Measurements from ENCODE around the gene C17orf75.
"Not testable (repeated sequence)": the region's sequence is repeated elsewhere in the genome, so short reads cannot be mapped to it uniquely, and the experiment has no call there.

Gene C17orf75

DNA sequence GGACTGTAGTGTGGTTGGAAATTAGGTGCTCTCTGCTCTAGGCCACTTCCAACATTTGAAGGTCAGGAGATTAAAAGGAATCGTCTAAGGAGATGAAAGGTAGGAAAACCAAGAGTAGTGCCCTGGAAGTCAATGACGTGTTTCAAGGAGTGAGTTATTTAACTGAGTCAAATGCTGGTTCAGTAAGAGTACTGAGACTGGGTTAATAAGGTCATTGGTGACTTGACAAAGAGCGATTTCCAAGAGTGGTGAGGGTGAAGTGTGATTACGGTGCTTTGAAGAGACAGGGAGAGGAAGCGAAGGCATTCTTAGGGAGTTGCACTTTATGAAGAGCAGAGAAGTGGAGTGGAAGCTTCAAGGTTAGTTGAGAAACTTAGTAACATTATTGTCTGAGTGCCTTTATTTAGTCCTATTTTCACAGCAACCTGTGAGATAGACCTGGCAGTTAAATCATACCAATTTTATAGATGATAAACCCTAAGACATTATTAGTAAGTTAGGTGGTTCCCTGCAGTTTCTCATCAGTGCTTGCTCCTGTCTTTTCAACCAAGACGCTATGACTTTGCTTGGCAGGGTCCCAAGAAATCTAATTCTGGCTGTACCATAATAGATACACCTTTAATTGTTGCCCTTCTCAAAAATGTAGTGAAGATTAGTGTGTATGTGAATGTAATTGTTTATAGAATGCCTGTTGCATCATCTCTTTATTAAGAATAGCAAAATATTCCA, 13.8 kb upstream of the C17orf75 start:
- TF ChIP-seq, protein P1, sequence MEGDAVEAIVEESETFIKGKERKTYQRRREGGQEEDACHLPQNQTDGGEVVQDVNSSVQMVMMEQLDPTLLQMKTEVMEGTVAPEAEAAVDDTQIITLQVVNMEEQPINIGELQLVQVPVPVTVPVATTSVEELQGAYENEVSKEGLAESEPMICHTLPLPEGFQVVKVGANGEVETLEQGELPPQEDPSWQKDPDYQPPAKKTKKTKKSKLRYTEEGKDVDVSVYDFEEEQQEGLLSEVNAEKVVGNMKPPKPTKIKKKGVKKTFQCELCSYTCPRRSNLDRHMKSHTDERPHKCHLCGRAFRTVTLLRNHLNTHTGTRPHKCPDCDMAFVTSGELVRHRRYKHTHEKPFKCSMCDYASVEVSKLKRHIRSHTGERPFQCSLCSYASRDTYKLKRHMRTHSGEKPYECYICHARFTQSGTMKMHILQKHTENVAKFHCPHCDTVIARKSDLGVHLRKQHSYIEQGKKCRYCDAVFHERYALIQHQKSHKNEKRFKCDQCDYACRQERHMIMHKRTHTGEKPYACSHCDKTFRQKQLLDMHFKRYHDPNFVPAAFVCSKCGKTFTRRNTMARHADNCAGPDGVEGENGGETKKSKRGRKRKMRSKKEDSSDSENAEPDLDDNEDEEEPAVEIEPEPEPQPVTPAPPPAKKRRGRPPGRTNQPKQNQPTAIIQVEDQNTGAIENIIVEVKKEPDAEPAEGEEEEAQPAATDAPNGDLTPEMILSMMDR (conservative IDR thresholded peaks at IDR 0.05; ENCODE audit: low read depth, low read length), result no peak
- peak; percentile 21 for DNase-seq (ENCODE audit: low read depth)
- H3K4me3 ChIP-seq (ENCODE audit: low read depth, low read length), result no peak overlapping the region

DNA sequence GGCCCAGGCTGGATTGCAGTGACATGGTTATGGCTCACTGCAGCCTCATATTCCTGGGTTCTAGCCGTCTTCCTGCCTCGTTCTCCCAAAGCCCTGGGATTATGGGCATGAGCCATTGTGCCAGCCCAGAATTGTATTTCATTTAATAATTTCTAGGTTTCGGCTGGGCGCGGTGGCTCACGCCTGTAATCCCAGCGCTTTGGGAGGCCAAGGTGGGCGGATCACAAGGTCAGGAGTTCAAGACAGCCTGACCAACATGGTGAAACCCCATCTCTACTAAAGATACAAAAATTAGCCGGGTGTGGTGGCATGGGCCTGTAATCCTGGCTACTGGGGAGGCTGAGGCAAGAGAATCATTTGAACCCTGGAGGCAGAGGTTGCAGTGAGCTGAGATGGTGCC, 10.8 kb upstream of the C17orf75 start:
- not testable (repeated sequence) for DNase-seq (ENCODE audit: low read depth)
- H3K4me3 ChIP-seq (ENCODE audit: low read depth, low read length), result peak overlapping the region; percentile 79

DNA sequence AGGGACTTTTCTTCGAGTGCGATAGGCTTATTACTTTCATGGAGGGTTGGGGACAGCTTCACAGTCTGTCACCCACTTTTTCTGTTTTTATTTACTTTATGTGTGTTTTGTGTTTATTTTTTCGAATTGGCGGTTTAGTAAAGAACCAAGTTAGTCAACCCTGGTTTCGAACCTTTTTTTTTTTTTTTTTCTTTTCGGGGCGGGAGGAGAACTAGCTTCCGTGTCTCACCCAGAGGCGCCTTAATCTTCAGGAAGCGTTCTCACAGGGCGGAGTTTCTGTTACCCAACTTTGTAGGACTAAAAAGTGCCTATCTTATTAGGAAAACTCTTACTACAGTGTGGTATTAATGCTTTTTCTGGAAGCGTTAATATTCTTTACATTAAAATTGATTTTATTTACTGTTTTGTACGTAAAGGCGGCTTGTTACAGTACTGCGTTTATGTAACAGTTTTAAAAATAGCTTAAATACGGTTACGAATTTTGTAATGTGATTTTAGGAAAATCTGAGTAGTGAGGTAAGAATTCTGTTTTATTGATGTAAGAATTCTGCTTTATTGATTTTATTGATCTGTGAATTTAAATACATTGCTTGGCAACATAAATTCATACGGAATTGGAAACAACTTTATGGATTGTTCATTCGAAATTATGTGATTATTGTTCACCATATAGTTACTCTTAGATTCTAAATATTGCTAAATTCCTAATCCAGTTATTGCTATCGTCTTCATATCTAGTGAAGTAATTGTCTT, 8.9 kb upstream of the C17orf75 start:
- TF ChIP-seq, protein P1 (conservative IDR thresholded peaks at IDR 0.05; ENCODE audit: low read depth, low read length), result no peak
- peak; percentile 80 for DNase-seq (ENCODE audit: low read depth)
- H3K4me3 ChIP-seq (ENCODE audit: low read depth, low read length), result peak overlapping the region; percentile 79

DNA sequence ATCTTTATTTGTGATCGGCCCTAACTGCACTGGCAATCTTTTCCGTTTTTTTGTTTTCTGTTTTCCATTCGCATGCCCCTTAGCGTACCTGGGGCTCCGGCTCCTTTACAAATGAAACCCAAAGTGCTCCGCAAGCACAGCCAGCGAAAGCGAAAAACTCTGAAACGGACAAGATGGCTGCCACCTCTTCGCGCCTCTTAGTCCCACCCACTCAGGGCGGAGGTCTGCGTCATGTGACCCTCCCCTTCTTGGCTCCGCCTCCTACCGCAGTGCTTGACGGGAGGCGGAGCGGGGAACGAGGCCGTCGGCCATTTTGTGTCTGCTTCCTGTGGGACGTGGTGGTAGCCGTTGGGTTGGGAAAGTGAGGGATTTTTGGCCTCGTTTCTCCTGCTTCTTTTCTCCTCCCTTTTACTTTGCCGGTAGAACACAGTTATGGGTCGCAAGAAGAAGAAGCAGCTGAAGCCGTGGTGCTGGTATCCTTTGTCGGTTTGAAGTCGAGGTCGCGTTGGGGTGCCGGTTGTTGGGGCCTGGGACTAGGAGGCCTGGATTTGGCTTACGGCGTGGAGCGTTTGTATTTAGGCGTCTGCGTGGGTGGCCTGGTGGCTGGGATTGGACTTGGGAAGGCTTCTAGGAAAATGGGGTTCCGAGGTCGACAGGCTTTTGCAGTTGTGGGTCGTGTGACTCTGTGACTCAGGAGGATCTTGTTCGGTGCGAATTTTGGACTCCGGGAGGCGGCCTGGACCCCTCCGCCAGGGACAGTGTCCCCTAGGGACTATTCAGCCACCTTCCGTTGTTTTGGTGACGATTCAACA, 8.1 kb upstream of the C17orf75 start, which contains the start of gene ZNF207:
Gene ZNF207 (plus strand): TSS at position 304 of the 812 bp plus-strand sequence. CDS start 129 bp downstream, at position 433.
- peak; percentile 98 for DNase-seq (ENCODE audit: low read depth)
- TF ChIP-seq, protein P1 (conservative IDR thresholded peaks at IDR 0.05; ENCODE audit: low read depth, low read length), result peak; percentile 1
- H3K4me3 ChIP-seq (ENCODE audit: low read depth, low read length), result peak within 1 kb of the TSS; percentile 79

DNA sequence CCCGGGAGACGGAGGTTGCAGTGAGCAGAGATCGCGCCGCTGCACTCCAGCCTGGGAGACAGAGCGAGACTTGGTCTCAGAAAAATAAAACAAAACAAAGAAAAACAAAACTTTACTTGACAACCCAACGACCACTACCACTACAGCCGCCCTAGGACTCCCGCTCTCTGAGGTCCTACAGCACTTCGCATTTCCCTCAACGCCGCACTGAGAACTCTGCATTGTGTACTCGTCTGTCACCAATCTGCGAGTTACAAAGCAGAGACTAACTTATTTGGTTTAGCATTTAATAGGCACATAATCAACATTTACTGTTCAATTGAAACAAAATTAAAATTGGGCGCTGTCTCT, 7.5 kb upstream of the C17orf75 start:
- peak overlapping the region; percentile 79 for H3K4me3 ChIP-seq (ENCODE audit: low read depth, low read length)
- TF ChIP-seq, protein P1 (conservative IDR thresholded peaks at IDR 0.05; ENCODE audit: low read depth, low read length), result no peak
- peak; percentile 25 for DNase-seq (ENCODE audit: low read depth)

DNA sequence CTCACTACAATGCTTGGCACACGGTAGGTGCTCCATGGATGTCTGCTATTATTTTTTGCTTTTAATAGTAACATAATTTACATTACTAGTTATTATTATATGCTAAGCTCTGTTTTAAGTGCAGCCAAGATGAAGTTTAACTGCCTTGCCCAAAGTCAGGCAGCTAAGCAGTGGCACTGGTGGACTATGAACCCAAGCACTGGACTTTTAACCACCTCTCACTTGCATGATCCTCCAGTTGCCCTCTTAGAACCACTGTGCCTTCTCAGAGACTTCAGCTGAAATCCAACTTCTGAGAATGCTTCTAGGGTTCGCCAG, 6.5 kb upstream of the C17orf75 start:
- no peak overlapping the region for H3K4me3 ChIP-seq (ENCODE audit: low read depth, low read length)
- TF ChIP-seq, protein P1 (conservative IDR thresholded peaks at IDR 0.05; ENCODE audit: low read depth, low read length), result no peak
- no peak for DNase-seq (ENCODE audit: low read depth)

DNA sequence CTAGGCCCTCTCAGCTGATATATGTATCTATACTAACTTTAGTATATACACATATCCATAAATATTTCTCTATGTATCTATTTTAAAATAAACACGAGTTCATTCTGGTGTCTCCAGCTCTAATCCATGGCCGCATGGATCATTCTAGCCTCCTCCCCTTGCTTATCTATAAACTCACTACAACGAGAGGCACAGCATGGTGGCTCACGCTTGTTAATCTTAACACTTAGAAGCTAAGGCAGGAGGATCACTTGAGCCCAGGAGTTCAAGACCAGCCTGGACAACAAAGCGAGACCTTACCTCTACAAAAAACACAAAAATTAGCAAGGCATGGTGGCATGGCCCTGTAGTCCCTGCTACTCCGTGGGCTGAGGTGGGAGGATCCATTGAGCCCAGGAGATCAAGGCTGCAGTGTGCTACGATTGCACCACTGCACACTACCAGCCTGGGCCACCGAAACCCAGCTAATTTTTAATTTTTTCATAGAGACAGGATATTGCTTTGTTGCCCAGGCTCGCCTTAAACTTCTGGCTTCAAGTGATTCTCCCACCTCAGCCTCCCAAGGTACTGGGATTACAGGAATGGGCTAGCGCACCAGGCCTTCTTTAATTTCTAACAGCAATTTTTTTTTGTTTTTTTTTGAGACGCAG, 4.1 kb upstream of the C17orf75 start:
- TF ChIP-seq, protein P1 (conservative IDR thresholded peaks at IDR 0.05; ENCODE audit: low read depth, low read length), result no peak
- DNase-seq (ENCODE audit: low read depth), result no peak
- H3K4me3 ChIP-seq (ENCODE audit: low read depth, low read length), result no peak overlapping the region
